Endothelial cell (in vitro differentiated cells): Measurements from ENCODE around the gene CASK. TPM values are rescaled to one million over a fixed set of nuclear protein-coding genes. Genes with fewer than 3 reads are reported as not detected.

Experiments used
- DNase-seq: peaks from one replicate; pipeline ENCODE4 v3.0.0; 2021; ENCODE audit warnings: low spot score
- H3K27ac Mint-ChIP-seq: one replicate; pipeline ENCODE4 v1.8.0; 2021; ENCODE audit warnings: mixed read lengths, inconsistent platforms; ENCODE audit not compliant: unreplicated experiment
- H3K27me3 Mint-ChIP-seq: one replicate; pipeline ENCODE4 v1.8.0; 2021; ENCODE audit warnings: mild to moderate bottlenecking, moderate library complexity, mixed read lengths, inconsistent platforms; ENCODE audit not compliant: unreplicated experiment
- H3K36me3 Mint-ChIP-seq: one replicate; pipeline ENCODE4 v1.8.0; 2021; ENCODE audit warnings: mild to moderate bottlenecking, low read depth, mixed read lengths, inconsistent platforms; ENCODE audit not compliant: unreplicated experiment
- H3K4me1 Mint-ChIP-seq: one replicate; pipeline ENCODE4 v1.8.0; 2021; ENCODE audit warnings: mild to moderate bottlenecking, mixed read lengths, inconsistent platforms; ENCODE audit not compliant: unreplicated experiment
- H3K4me3 Mint-ChIP-seq: one replicate; pipeline ENCODE4 v1.8.0; 2021; ENCODE audit warnings: mild to moderate bottlenecking, mixed read lengths, inconsistent platforms; ENCODE audit not compliant: unreplicated experiment
- H3K9me3 Mint-ChIP-seq: one replicate; pipeline ENCODE4 v1.8.0; 2021; ENCODE audit warnings: mixed read lengths, inconsistent platforms; ENCODE audit not compliant: unreplicated experiment
- total RNA-seq: library from RNA; stranded (reverse); fragmentation: NEBNext Ultra II Directional; extraction: Animal tissue kit (Norgen Biotek cat#: 25700); gene quantifications from one replicate; pipeline ENCODE4 v1.2.1, GENCODE V29; 2021; ENCODE audit not compliant: unreplicated experiment
- TF ChIP-seq, protein P1 (sequence below): fragments of 200-600 bp; sonication (generic); IDR thresholded peaks from one replicate; pipeline ENCODE4 v1.5.0; 2021; ENCODE audit warnings: antibody characterized with exemption; ENCODE audit not compliant: unreplicated experiment

CASK gene
- total RNA-seq, 1 donor from 2014 or later = 62.5 TPM

DNA sequence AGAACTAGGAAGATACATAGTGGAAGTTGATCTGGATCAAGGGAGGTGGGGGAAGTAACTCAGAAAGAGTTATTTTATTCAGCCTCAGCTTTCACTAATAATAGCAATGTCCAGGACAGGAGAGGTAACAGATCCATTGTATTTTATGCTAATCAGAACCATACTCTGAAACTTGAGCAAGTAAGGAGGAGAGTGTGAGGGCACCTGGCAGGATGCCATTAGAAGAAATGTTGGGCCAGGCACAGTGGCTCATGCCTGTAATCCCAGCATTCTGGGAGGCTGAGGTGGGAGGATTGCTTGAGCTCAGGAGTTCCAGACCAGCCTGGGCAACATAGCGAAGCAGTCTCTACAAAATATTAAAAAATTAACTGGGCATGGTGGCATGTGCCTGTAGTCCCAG lies 218.3 kb downstream of the CASK start:
- Mint-ChIP-seq H3K27me3 (no peaks in the 10 kb centered on the region), H3K36me3 (peaks cover 6% of the 10 kb centered on the region), H3K4me3 (no peak overlapping the region), H3K27ac (no peak overlapping the region), H3K9me3 (no peaks in the 10 kb centered on the region), H3K4me1 (peaks cover 18% of the 10 kb centered on the region)
- TF ChIP-seq, protein P1, sequence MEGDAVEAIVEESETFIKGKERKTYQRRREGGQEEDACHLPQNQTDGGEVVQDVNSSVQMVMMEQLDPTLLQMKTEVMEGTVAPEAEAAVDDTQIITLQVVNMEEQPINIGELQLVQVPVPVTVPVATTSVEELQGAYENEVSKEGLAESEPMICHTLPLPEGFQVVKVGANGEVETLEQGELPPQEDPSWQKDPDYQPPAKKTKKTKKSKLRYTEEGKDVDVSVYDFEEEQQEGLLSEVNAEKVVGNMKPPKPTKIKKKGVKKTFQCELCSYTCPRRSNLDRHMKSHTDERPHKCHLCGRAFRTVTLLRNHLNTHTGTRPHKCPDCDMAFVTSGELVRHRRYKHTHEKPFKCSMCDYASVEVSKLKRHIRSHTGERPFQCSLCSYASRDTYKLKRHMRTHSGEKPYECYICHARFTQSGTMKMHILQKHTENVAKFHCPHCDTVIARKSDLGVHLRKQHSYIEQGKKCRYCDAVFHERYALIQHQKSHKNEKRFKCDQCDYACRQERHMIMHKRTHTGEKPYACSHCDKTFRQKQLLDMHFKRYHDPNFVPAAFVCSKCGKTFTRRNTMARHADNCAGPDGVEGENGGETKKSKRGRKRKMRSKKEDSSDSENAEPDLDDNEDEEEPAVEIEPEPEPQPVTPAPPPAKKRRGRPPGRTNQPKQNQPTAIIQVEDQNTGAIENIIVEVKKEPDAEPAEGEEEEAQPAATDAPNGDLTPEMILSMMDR = no peak
- DNase-seq = no peak

DNA sequence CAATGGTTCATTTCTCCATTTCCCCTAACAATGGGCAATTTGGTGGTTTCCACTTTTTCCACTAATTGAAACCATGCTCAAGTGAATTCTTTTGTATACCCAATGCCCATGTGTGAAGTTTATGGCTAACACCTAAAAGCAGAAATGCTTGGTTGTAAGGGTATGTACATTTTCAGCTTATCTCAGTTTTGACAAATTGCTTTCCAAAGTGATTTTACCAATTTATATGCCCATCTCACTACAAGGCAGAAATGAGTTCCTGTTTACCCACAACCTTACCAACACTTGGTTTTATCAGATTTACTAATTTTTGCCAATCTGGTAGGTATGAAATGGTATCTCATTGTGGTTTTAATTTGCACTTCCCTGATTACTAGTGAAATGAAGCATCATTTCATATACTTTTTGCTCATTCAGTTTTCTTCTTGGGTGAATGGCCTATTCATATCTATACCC lies 219.8 kb downstream of the CASK start:
- DNase-seq = no peak
- peaks cover 16% of the 10 kb centered on the region for H3K4me1 Mint-ChIP-seq
- H3K4me3 Mint-ChIP-seq = no peak overlapping the region
- H3K27ac Mint-ChIP-seq = no peak overlapping the region
- H3K9me3 Mint-ChIP-seq = no peaks in the 10 kb centered on the region
- TF ChIP-seq, protein P1 = no peak
- peaks cover 6% of the 10 kb centered on the region for H3K36me3 Mint-ChIP-seq
- no peaks in the 10 kb centered on the region for H3K27me3 Mint-ChIP-seq

DNA sequence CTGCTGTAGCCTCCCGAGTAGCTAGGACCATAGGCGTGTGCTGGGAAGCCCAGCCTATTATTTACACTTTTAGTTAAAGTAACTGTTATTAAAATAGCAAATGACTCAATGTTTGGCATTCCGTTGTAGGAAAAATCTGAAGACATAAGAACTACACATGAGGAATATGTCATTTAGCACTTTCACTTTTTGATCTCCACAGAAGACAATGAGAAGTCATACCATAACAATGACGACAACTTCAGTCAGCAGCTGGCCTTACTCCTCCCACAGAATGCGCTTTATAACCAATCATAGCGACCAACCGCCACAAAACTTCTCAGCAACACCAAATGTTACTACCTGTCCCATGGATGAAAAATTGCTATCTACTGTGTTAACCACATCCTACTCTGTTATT lies 227.9 kb downstream of the CASK start:
- TF ChIP-seq, protein P1 = no peak
- Mint-ChIP-seq H3K27me3 (no peaks in the 10 kb centered on the region), H3K4me3 (no peak overlapping the region), H3K36me3 (no peaks in the 10 kb centered on the region), H3K9me3 (no peaks in the 10 kb centered on the region), H3K4me1 (peaks cover 5% of the 10 kb centered on the region), H3K27ac (no peak overlapping the region)
- no peak for DNase-seq

DNA sequence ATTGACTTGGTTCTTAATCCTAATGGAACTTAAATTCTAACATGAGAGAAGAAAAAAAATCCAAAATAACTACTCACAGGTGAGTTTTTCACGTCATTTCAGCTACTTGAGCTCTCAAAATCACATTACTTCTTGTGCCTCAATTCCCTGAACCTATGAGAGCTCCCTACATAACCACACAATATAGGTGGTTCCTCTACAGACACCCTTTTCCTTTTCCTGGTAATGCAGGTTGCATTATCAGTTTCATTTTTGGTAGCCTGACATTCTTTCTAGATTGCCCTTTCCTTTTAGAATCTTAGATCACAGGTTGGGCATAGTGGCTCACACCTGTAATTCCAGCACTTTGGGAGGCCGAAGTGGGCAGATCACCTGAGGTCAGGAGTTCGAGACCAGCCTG lies 230.3 kb downstream of the CASK start:
- H3K27ac Mint-ChIP-seq = no peak overlapping the region
- no peaks in the 10 kb centered on the region for H3K27me3 Mint-ChIP-seq
- no peak overlapping the region for H3K4me3 Mint-ChIP-seq
- DNase-seq = no peak
- H3K4me1 Mint-ChIP-seq = peaks cover 5% of the 10 kb centered on the region
- no peaks in the 10 kb centered on the region for H3K36me3 Mint-ChIP-seq
- H3K9me3 Mint-ChIP-seq = no peaks in the 10 kb centered on the region
- TF ChIP-seq, protein P1 = no peak

DNA sequence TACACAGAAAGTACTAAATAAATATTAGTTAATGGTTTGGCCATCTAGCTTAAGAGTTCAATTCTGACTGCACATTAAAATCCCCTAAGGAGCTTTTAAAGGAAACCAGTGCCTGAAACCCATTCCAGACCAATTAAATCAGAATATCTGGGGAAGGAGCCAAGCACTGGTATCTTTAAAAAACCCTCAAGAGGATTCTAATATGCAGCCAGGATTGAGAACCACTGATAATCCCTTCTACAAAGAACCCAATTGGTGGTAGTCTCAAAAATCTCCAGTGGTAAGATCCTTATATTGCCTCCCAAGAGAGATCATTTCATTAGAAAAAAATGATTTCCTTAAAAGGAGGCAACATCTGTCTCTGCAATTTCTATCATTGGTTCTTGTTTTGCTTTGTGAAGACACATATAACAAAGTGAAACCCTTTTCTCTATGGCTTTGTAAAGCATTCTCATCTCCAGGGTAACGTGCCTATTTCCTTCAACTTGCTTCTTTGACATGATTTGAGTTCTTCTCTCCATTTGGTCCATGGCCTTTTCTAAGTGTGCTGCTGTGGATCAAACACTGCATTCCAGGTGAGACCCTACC lies 231.1 kb downstream of the CASK start:
- Mint-ChIP-seq H3K27ac (no peak overlapping the region), H3K4me1 (peaks cover 5% of the 10 kb centered on the region), H3K27me3 (no peaks in the 10 kb centered on the region), H3K36me3 (no peaks in the 10 kb centered on the region), H3K4me3 (no peak overlapping the region), H3K9me3 (no peaks in the 10 kb centered on the region)
- TF ChIP-seq, protein P1 = no peak
- no peak for DNase-seq
